A549 (cell line): Measurements from ENCODE around the gene RAD51B. TPM values are rescaled to one million over a fixed set of nuclear protein-coding genes. Genes with fewer than 3 reads are reported as not detected.

Experiments
- ATAC-seq, 2 experiments: fragments of 200-7000 bp in 1 of 2; fragments of >200 bp in 1 of 2; cut with Nextera tagmentation in 1 of 2; cut with Tn5 transposase in 1 of 2; 3 replicates each; pipeline versions ENCODE4 v1.8.0 to v1.9.1; 2018 to 2020; ENCODE audit warnings: mild to moderate bottlenecking in 1 of 2, moderate library complexity in 1 of 2
- CTCF ChIA-PET: fragments of 300-600 bp; sonication (Branson Sonifier 250); formaldehyde crosslinking; extraction: SDS; loops from one replicate; lab custom pipeline; 2021; ENCODE audit warnings: antibody characterized with exemption, inconsistent platforms; lab: Yijun Ruan, JAX
- POLR2A ChIA-PET: fragments of 350-600 bp; formaldehyde crosslinking; extraction: SDS; loops from one replicate; lab custom pipeline; 2021; ENCODE audit warnings: antibody characterized with exemption, inconsistent platforms; lab: Yijun Ruan, JAX
- DNase-seq, 2 experiments: peaks; one replicate each; pipeline versions ENCODE4 v3.0.0 to v3.0.0-alpha.2; 2011 to 2016; ENCODE audit warnings: low read depth in 1 of 2, low spot score in 1 of 2
- FAIRE-seq: peaks from 2 replicates; lab custom pipeline; 2011; peaks lifted over from hg19 to GRCh38; lab: Jason Lieb, UNC
- H3K27ac ChIP-seq, 2 experiments: fragments of >200 bp; sonication (Bioruptor Twin); formaldehyde crosslinking; 3 replicates each; pipeline ENCODE4 v1.5.1; 2016 to 2017
- H3K4me1 ChIP-seq: fragments of >200 bp; sonication (Bioruptor Twin); formaldehyde crosslinking; 3 replicates; pipeline ENCODE4 v1.6.1; 2016
- H3K4me2 ChIP-seq: fragments of >200 bp; sonication (Bioruptor Twin); formaldehyde crosslinking; 3 replicates; pipeline ENCODE4 v1.6.1; 2016
- H3K4me3 ChIP-seq: fragments of >200 bp; sonication (Bioruptor Twin); formaldehyde crosslinking; 3 replicates; pipeline ENCODE4 v1.5.1; 2016
- H3K9me3 ChIP-seq: fragments of >200 bp; sonication (Bioruptor Twin); formaldehyde crosslinking; 3 replicates; pipeline ENCODE4 v1.6.1; 2016
- CBX2 ChIP-seq: fragments of 200-600 bp; sonication (generic); IDR thresholded peaks from 2 replicates; pipeline ENCODE4 v1.6.1; 2016; ENCODE audit warnings: low read depth, mild to moderate bottlenecking, borderline replicate concordance
- CBX8 ChIP-seq: fragments of 200-600 bp; sonication (generic); IDR thresholded peaks from 2 replicates; pipeline ENCODE4 v1.6.1; 2016
- CEBPB ChIP-seq, 2 experiments: fragments of >200 bp in 1 of 2; sonication (Bioruptor Twin) in 1 of 2; formaldehyde crosslinking in 1 of 2; IDR thresholded peaks; 2 replicates each; pipeline ENCODE4 v1.6.1; 2012 to 2016
- CHD2 ChIP-seq: fragments of 150-350 bp; IDR thresholded peaks from 2 replicates; pipeline ENCODE4 v1.6.1; 2014; ENCODE audit warnings: low read length; ENCODE audit not compliant: partially characterized antibody
- EHF ChIP-seq: fragments of 250-450 bp; sonication (Bioruptor Pico); IDR thresholded peaks from 2 replicates; pipeline ENCODE4 v1.5.0; 2020; ENCODE audit warnings: mild to moderate bottlenecking
- EP300 ChIP-seq, 2 experiments: fragments of >200 bp; sonication (Bioruptor Twin); formaldehyde crosslinking; IDR thresholded peaks; 2 replicates in 1 of 2; 3 replicates in 1 of 2; pipeline ENCODE4 v1.6.1; 2016 to 2017
- ESRRA ChIP-seq: fragments of 150-350 bp; IDR thresholded peaks from 2 replicates; pipeline ENCODE4 v1.6.1; 2014; ENCODE audit warnings: mild to moderate bottlenecking, low read length, borderline replicate concordance
- FOSB ChIP-seq: fragments of 250-450 bp; sonication (Bioruptor Pico); IDR thresholded peaks from 2 replicates; pipeline ENCODE4 v1.5.0; 2020; ENCODE audit warnings: mild to moderate bottlenecking, moderate library complexity
- GATA3 ChIP-seq: IDR thresholded peaks from 2 replicates; pipeline ENCODE4 v1.6.1; 2012; ENCODE audit warnings: borderline replicate concordance
- HDAC2 ChIP-seq: fragments of 200-600 bp; sonication (generic); IDR thresholded peaks from 2 replicates; pipeline ENCODE4 v1.6.1; 2016
- HEYL ChIP-seq: fragments of 250-450 bp; sonication (Bioruptor Pico); IDR thresholded peaks from 2 replicates; pipeline ENCODE4 v1.8.0; 2021; ENCODE audit warnings: mild to moderate bottlenecking, moderate library complexity
- HOXA7 ChIP-seq: fragments of 250-450 bp; sonication (Bioruptor Pico); IDR thresholded peaks from 2 replicates; pipeline ENCODE4 v1.5.0; 2020; ENCODE audit warnings: mild to moderate bottlenecking, moderate library complexity
- HOXB5 ChIP-seq: fragments of 250-450 bp; sonication (Bioruptor Pico); IDR thresholded peaks from 2 replicates; pipeline ENCODE4 v1.5.0; 2020; ENCODE audit warnings: mild to moderate bottlenecking, moderate library complexity
- JUNB ChIP-seq: fragments of >200 bp; sonication (Bioruptor Twin); formaldehyde crosslinking; IDR thresholded peaks from 2 replicates; pipeline ENCODE4 v1.6.1; 2016
- MAFK ChIP-seq: fragments of 450-650 bp; IDR thresholded peaks from 2 replicates; pipeline ENCODE4 v1.6.1; 2014; ENCODE audit not compliant: partially characterized antibody
- MAX ChIP-seq: IDR thresholded peaks from 2 replicates; pipeline ENCODE4 v1.6.1; 2012
- MYC ChIP-seq: IDR thresholded peaks from 2 replicates; pipeline ENCODE4 v1.6.1; 2012; ENCODE audit warnings: mild to moderate bottlenecking, inconsistent platforms, low read length, improper control_type of control experiment, borderline replicate concordance
- NFE2L2 ChIP-seq: fragments of 150-350 bp; conservative IDR thresholded peaks from 2 replicates; pipeline ENCODE4 v1.6.1; 2014; ENCODE audit warnings: low read length
- NPAS2 ChIP-seq: fragments of 250-450 bp; sonication (Bioruptor Pico); IDR thresholded peaks from 2 replicates; pipeline ENCODE4 v1.8.0; 2022; ENCODE audit warnings: mild to moderate bottlenecking, moderate library complexity, borderline replicate concordance
- NR3C1 ChIP-seq: fragments of >200 bp; sonication (Bioruptor Twin); formaldehyde crosslinking; IDR thresholded peaks from 3 replicates; pipeline ENCODE4 v1.6.1; 2017
- RARB ChIP-seq: fragments of 250-450 bp; sonication (Bioruptor Pico); IDR thresholded peaks from 2 replicates; pipeline ENCODE4 v1.8.0; 2021; ENCODE audit warnings: mild to moderate bottlenecking, moderate library complexity
- RCOR1 ChIP-seq: fragments of 150-350 bp; IDR thresholded peaks from 2 replicates; pipeline ENCODE4 v1.6.1; 2014; ENCODE audit warnings: antibody characterized with exemption, low read length, low read depth
- RNF2 ChIP-seq: fragments of 200-600 bp; sonication (generic); IDR thresholded peaks from 2 replicates; pipeline ENCODE4 v1.6.1; 2016; ENCODE audit warnings: low read depth, mild to moderate bottlenecking, antibody characterized with exemption, moderate library complexity, borderline replicate concordance
- SMC3 ChIP-seq: fragments of >200 bp; sonication (Bioruptor Twin); formaldehyde crosslinking; IDR thresholded peaks from 3 replicates; pipeline ENCODE4 v1.6.1; 2018; ENCODE audit warnings: inconsistent platforms
- TFCP2L1 ChIP-seq: fragments of 250-450 bp; sonication (Bioruptor Pico); IDR thresholded peaks from 2 replicates; pipeline ENCODE4 v1.5.0; 2021; ENCODE audit warnings: mild to moderate bottlenecking
- USF2 ChIP-seq: fragments of 450-650 bp; IDR thresholded peaks from 2 replicates; pipeline ENCODE4 v1.6.1; 2014; ENCODE audit warnings: antibody characterized with exemption
- ZNF302 ChIP-seq: fragments of 250-450 bp; sonication (Bioruptor Pico); IDR thresholded peaks from 2 replicates; pipeline ENCODE4 v1.9.0; 2021; ENCODE audit warnings: inconsistent platforms, mild to moderate bottlenecking, moderate library complexity
- WGBS: methylation state at CpG from one replicate; pipeline ENCODE4 v1.1.6; 2017; ENCODE audit errors: missing lambda C conversion rate; 5-methylcytosine and 5-hydroxymethylcytosine counted together
- polyA plus RNA-seq, 4 experiments: library from polyadenylated mRNA; depleted of rRNA in 3 of 4; stranded (reverse); fragments of >200 nt; fragmentation: RNase III in 1 of 4; extraction: RNeasy Plus Mini Kit Qiagen cat#74134 plus additional on column Dnase treatment in 1 of 4; gene quantifications; 2 replicates in 3 of 4; 3 replicates in 1 of 4; pipeline ENCODE4 v1.2.3, GENCODE V29; 2011 to 2017
- TF ChIP-seq, protein P1 (sequence below): IDR thresholded peaks from 2 replicates; pipeline ENCODE4 v1.6.1; 2012
- TF ChIP-seq, protein P2 (sequence below): fragments of 250-450 bp; sonication (Bioruptor Pico); IDR thresholded peaks from 2 replicates; pipeline ENCODE4 v1.5.0; 2021; ENCODE audit warnings: mild to moderate bottlenecking, moderate library complexity, borderline replicate concordance
- TF ChIP-seq, protein P3 (sequence below): fragments of >200 bp; sonication (Bioruptor Twin); formaldehyde crosslinking; IDR thresholded peaks from 3 replicates; pipeline ENCODE4 v1.6.1; 2016
- TF ChIP-seq, protein P4 (sequence below): fragments of 150-350 bp; IDR thresholded peaks from 2 replicates; pipeline ENCODE4 v1.6.1; 2014; ENCODE audit warnings: low read depth, mild to moderate bottlenecking, low read length

Gene RAD51B
- polyA plus RNA-seq, 2 of the 4 experiments (the other 2 are of a cell fraction), result 7.2 to 10.8 TPM

DNA sequence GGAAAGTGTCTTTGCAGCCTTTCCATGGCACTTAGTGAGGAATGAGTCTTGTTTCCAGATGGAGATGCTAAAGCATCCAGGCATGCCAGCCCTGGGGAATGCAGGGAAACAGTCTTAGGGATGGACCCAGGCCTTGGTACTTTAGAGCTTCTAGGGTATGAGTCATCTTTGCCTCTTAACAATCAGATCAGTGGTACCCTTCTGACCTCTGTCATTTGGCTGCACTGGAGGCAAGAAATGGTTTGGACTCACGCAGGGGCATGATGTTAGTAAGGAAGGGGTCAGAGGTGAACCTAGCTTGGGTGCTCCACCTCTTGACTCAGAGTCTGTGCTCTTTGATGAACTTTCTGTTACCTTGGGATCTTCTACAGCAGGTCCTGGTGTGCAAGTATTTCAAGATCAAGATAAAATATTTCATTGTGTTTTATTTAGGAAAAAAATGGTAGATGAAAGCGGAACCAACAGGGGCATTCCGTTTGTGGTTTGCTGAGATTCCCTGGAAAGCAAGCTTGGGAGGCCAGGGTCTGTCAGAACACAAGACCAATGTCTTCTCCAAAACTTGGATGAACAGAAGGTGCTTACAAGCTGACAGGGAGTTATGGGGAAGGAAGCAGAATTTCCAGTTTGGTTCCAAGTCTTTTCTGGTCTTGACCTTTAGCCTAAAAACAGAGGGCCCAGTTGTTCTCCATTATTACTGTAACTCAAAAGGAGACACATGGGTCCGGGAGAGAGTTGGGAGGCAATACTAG is 757.1 kb downstream of the RAD51B start (continued):
- TF ChIP-seq MAX (peak; percentile 81), JUNB (peak; percentile 56), ZNF302 (CRISPR knock-in tag) (peak; percentile 64; the same call in 1 of the 2 replicates), GATA3 (peak; percentile 98), RARB (CRISPR knock-in tag) (0 out of 2 replicates have a peak, but pooled peaks have one; percentile 76), SMC3 (peak; percentile 31; the same call in 1 of the 3 replicates), NFE2L2 (no peak), HOXA7 (CRISPR knock-in tag) (0 out of 2 replicates have a peak, but pooled peaks have one; percentile 22), HEYL (CRISPR knock-in tag) (no peak), CBX2 (no peak)
- TF ChIP-seq, protein P1, sequence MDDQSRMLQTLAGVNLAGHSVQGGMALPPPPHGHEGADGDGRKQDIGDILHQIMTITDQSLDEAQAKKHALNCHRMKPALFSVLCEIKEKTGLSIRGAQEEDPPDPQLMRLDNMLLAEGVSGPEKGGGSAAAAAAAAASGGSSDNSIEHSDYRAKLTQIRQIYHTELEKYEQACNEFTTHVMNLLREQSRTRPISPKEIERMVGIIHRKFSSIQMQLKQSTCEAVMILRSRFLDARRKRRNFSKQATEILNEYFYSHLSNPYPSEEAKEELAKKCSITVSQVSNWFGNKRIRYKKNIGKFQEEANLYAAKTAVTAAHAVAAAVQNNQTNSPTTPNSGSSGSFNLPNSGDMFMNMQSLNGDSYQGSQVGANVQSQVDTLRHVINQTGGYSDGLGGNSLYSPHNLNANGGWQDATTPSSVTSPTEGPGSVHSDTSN, result peak; percentile 67; the same call in 1 of the 2 replicates

- Histone ChIP-seq H3K9me3 (no peaks in the 10 kb centered on the region), H3K27ac (peak overlapping the region; percentile 86 to 89), H3K4me1 (peaks cover 41% of the 10 kb centered on the region), H3K4me3 (no peak overlapping the region), H3K4me2 (peak overlapping the region; percentile 26)
- peak; percentile 80 to 85 for ATAC-seq
- peak; percentile 77 to 91 for DNase-seq
- ChIA-PET POLR2A (no interaction called here), CTCF (no interaction called here)
- 54% methylated on average over 16 of the region's 16 CpGs for WGBS
- peak; percentile 91 for FAIRE-seq
- TF ChIP-seq ESRRA (no peak), MYC (peak; percentile 67; the same call in 1 of the 2 replicates), GATA3 (peak; percentile 94), MAX (peak; percentile 96), RNF2 (no peak), SMC3 (peak; percentile 35; the same call in 2 of the 3 replicates), NR3C1 (no peak), CBX8 (no peak), HOXB5 (CRISPR knock-in tag) (peak; percentile 39; the same call in 1 of the 2 replicates), EP300 (IDR thresholded peaks at IDR 0.05) (peak; percentile 65 to 87; a peak in 4 of 5 replicates), CEBPB (IDR thresholded peaks at IDR 0.05) (peak; percentile 74 to 97; a peak in 3 of 4 replicates), HDAC2 (no peak), NPAS2 (peak; percentile 75; the same call in 1 of the 2 replicates), TFCP2L1 (CRISPR knock-in tag) (no peak), RCOR1 (no peak), MAFK (peak; percentile 41), USF2 (no peak), FOSB (CRISPR knock-in tag) (no peak), CHD2 (no peak), EHF (CRISPR knock-in tag) (no peak)
- TF ChIP-seq, protein P2, sequence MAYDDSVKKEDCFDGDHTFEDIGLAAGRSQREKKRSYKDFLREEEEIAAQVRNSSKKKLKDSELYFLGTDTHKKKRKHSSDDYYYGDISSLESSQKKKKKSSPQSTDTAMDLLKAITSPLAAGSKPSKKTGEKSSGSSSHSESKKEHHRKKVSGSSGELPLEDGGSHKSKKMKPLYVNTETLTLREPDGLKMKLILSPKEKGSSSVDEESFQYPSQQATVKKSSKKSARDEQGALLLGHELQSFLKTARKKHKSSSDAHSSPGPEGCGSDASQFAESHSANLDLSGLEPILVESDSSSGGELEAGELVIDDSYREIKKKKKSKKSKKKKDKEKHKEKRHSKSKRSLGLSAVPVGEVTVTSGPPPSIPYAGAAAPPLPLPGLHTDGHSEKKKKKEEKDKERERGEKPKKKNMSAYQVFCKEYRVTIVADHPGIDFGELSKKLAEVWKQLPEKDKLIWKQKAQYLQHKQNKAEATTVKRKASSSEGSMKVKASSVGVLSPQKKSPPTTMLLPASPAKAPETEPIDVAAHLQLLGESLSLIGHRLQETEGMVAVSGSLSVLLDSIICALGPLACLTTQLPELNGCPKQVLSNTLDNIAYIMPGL, result no peak
- TF ChIP-seq, protein P3, sequence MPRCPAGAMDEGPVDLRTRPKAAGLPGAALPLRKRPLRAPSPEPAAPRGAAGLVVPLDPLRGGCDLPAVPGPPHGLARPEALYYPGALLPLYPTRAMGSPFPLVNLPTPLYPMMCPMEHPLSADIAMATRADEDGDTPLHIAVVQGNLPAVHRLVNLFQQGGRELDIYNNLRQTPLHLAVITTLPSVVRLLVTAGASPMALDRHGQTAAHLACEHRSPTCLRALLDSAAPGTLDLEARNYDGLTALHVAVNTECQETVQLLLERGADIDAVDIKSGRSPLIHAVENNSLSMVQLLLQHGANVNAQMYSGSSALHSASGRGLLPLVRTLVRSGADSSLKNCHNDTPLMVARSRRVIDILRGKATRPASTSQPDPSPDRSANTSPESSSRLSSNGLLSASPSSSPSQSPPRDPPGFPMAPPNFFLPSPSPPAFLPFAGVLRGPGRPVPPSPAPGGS, result no peak
- TF ChIP-seq, protein P4, sequence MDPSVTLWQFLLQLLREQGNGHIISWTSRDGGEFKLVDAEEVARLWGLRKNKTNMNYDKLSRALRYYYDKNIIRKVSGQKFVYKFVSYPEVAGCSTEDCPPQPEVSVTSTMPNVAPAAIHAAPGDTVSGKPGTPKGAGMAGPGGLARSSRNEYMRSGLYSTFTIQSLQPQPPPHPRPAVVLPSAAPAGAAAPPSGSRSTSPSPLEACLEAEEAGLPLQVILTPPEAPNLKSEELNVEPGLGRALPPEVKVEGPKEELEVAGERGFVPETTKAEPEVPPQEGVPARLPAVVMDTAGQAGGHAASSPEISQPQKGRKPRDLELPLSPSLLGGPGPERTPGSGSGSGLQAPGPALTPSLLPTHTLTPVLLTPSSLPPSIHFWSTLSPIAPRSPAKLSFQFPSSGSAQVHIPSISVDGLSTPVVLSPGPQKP, result no peak
Observed at GRCh38 chr14:68577802-68578541, 758.4 kb downstream of the RAD51B start.
